Measurements from ENCODE around the gene MEIOSIN. TPM values are rescaled to one million over a fixed set of nuclear protein-coding genes. Genes with fewer than 3 reads are reported as not detected.

Gene MEIOSIN
- total and polyA plus RNA-seq, 2 of the 13 experiments (the other 11 are each of a cell fraction or from before 2014, with no cell fraction given), result not detected

DNA sequence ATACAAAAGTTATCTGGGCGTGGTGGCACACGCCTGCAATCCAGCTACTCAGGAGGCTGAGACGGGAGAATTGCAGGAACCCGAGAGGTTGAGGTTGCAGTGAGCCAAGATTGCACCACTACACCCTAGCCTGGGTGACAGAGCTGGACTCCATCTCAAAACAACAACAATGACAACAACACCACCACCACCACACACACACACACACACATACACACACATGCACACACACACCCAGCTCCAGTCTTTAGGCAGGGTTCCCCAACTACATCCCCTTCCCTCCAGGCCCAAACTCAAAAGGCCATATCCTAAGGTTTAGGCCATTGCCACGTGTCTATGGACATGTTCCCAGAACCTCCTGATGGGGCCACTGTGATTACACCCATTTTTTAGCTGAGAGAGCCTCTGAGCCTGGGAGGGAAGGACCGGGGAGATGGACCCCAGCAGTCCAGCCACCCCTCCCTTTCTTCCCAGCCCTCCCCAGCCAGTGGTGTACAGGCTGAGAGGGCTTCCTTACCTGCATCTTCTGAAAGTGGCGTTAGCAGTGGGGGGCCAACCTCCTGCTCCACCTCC is 68.5 kb downstream of the MEIOSIN start:
- H3K4me3 ChIP-seq (replicated peaks in 1 of 3; ENCODE audit: insufficient read depth in 1 of 3, low read depth in 2 of 3, low read length in 3 of 3), result no peak overlapping the region
- no peak overlapping the region; the same call in 1 of the 2 replicates for H3K4me2 ChIP-seq (ENCODE audit: low read depth, low read length)
- CTCF ChIA-PET (ENCODE audit: low intra/inter-chr PET ratio, low total read pairs), result no interaction called here
- no peaks in the 10 kb centered on the region for H3K79me2 ChIP-seq (ENCODE audit: insufficient read depth, low read length)
- POLR2A ChIA-PET, result no interaction called here
- no peak overlapping the region for H3K9ac ChIP-seq (ENCODE audit: insufficient read depth, low read depth, low read length)
- ATAC-seq, result no peak
- no peaks in the 10 kb centered on the region for H3K36me3 ChIP-seq (replicated peaks in 1 of 2; ENCODE audit: control insufficient read depth in 1 of 2, insufficient read depth in 2 of 2, low read length in 2 of 2)
- DNase-seq (ENCODE audit: low spot score), result no peak
- TF ChIP-seq YEATS4 (CRISPR knock-in tag; IDR thresholded peaks at IDR 0.05; ENCODE audit: borderline replicate concordance) (no peak), KDM3A (CRISPR knock-in tag; IDR thresholded peaks at IDR 0.05; ENCODE audit: low read depth) (no peak), MBD4 (IDR thresholded peaks at IDR 0.05; ENCODE audit: borderline replicate concordance, low read length) (no peak), CHD2 (IDR thresholded peaks at IDR 0.05; ENCODE audit: low read depth, low read length) (no peak), ZBTB25 (CRISPR knock-in tag; IDR thresholded peaks at IDR 0.05) (no peak), ZNF83 (CRISPR knock-in tag; IDR thresholded peaks at IDR 0.05; ENCODE audit: borderline replicate concordance) (no peak), ZBTB1 (CRISPR knock-in tag; IDR thresholded peaks at IDR 0.05; ENCODE audit: borderline replicate concordance) (no peak), SMAD3 (CRISPR knock-in tag; IDR thresholded peaks at IDR 0.05) (no peak), CENPBD1 (CRISPR knock-in tag; IDR thresholded peaks at IDR 0.05; ENCODE audit: borderline replicate concordance, low read depth) (no peak), ASH2L (IDR thresholded peaks at IDR 0.05; ENCODE audit: insufficient read length, low read depth, low read length) (no peak), KDM4B (CRISPR knock-in tag; IDR thresholded peaks at IDR 0.05) (no peak), ZNF337 (CRISPR knock-in tag; IDR thresholded peaks at IDR 0.05; ENCODE audit: borderline replicate concordance, low read depth) (no peak), GATAD1 (CRISPR knock-in tag; IDR thresholded peaks at IDR 0.05) (no peak), ZFP82 (CRISPR knock-in tag; IDR thresholded peaks at IDR 0.05; ENCODE audit: borderline replicate concordance) (no peak), FOXM1 (CRISPR knock-in tag; IDR thresholded peaks at IDR 0.05) (no peak), ZNF317 (CRISPR knock-in tag; IDR thresholded peaks at IDR 0.05) (no peak), SNAPC5 (CRISPR knock-in tag; IDR thresholded peaks at IDR 0.05; ENCODE audit: borderline replicate concordance) (no peak)
- TF ChIP-seq, protein P1, sequence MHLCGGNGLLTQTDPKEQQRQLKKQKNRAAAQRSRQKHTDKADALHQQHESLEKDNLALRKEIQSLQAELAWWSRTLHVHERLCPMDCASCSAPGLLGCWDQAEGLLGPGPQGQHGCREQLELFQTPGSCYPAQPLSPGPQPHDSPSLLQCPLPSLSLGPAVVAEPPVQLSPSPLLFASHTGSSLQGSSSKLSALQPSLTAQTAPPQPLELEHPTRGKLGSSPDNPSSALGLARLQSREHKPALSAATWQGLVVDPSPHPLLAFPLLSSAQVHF (CRISPR knock-in tag; IDR thresholded peaks at IDR 0.05), result no peak
- no peak for FAIRE-seq
- intact Hi-C loops (cut with micrococcal nuclease; ENCODE audit: unreplicated experiment) (no loop called here), in situ Hi-C loops (cut with HindIII; ENCODE audit: extremely low pct_ligation_motif_present, low pct_unique_long_range_greater_than_20kb) (no loop called here)
- no peak overlapping the region for H3K27ac ChIP-seq (ENCODE audit: extremely low read length, insufficient read depth, low read length)
- H3K4me1 ChIP-seq (ENCODE audit: insufficient read depth, low read length), result peaks cover 26% of the 10 kb centered on the region
- 24% methylated on average over 5 of the region's 7 CpGs for WGBS (ENCODE audit: low lambda C conversion rate)
- BruUV-seq (replicated peaks), result no TSS peak
- no peaks in the 10 kb centered on the region for H4K20me1 ChIP-seq (ENCODE audit: insufficient read depth, low read length)
- H2AFZ ChIP-seq (ENCODE audit: low read length), result no peak overlapping the region
- no peaks in the 10 kb centered on the region for H3K9me3 ChIP-seq (ENCODE audit: low read length)
- H3K27me3 ChIP-seq (ENCODE audit: control insufficient read depth in 1 of 2, insufficient read depth in 2 of 2, low read length in 2 of 2), result peaks cover 1 to 17% of the 10 kb centered on the region in 2 experiments; a peak in 2 of 5 replicates

All from HepG2 (cell line).